GM12891 (cell line): ENCODE data around the gene HLA-A.
A peak's percentile ranks its signal among the peaks of the same experiment; 100 is the strongest.
"Not testable (repeated sequence)": the region's sequence is repeated elsewhere in the genome, so short reads cannot be mapped to it uniquely, and the experiment has no call there.

Experiments used
- DNase-seq: peaks from one replicate; pipeline ENCODE4 v3.0.0; 2011; ENCODE audit warnings: low spot score; ENCODE audit not compliant: insufficient read length
- FAIRE-seq: peaks from 2 replicates; lab custom pipeline; 2011; peaks lifted over from hg19 to GRCh38; lab: Jason Lieb, UNC
- PAX5 ChIP-seq: IDR thresholded peaks from 2 replicates; pipeline ENCODE4 v1.6.1; 2011; ENCODE audit warnings: low read length, moderate library complexity, mild to moderate bottlenecking; ENCODE audit not compliant: insufficient read depth, severe bottlenecking
- POLR2A ChIP-seq: IDR thresholded peaks from 2 replicates; pipeline ENCODE4 v1.6.1; 2011; ENCODE audit warnings: low read depth, low read length, control low read depth
- POLR2AphosphoS5 ChIP-seq: IDR thresholded peaks from 2 replicates; pipeline ENCODE4 v1.6.1; 2011; ENCODE audit warnings: low read depth, low read length, control low read depth
- POU2F2 ChIP-seq: IDR thresholded peaks from 2 replicates; pipeline ENCODE4 v1.6.1; 2011; ENCODE audit warnings: low read depth, mild to moderate bottlenecking, control low read depth, low read length, moderate library complexity
- SPI1 ChIP-seq: IDR thresholded peaks from 2 replicates; pipeline ENCODE4 v1.6.1; 2011; ENCODE audit warnings: low read depth, low read length, control low read depth
- TAF1 ChIP-seq: IDR thresholded peaks from 2 replicates; pipeline ENCODE4 v1.6.1; 2011; ENCODE audit warnings: low read depth, low read length, control low read depth

The HLA-A gene

GRCh38 chr6:29958046-29958445, 15.7 kb downstream of the HLA-A start:
- no peak for FAIRE-seq

GRCh38 chr6:29958921-29959320, 16.6 kb downstream of the HLA-A start:
- no peak for DNase-seq
- FAIRE-seq = peak; percentile 16
- TF ChIP-seq POU2F2 (no peak), POLR2A (no peak), TAF1 (no peak), POLR2AphosphoS5 (no peak), SPI1 (no peak), PAX5 (no peak)

More at GRCh38 chr6:29958046-29958445, 15.7 kb downstream of the HLA-A start:
- TF ChIP-seq PAX5 = no peak
- no peak for TF ChIP-seq POU2F2
- TF ChIP-seq POLR2AphosphoS5 = no peak
- TF ChIP-seq TAF1 = no peak
- no peak for TF ChIP-seq POLR2A
- no peak for TF ChIP-seq SPI1
- no peak for DNase-seq

DNA sequence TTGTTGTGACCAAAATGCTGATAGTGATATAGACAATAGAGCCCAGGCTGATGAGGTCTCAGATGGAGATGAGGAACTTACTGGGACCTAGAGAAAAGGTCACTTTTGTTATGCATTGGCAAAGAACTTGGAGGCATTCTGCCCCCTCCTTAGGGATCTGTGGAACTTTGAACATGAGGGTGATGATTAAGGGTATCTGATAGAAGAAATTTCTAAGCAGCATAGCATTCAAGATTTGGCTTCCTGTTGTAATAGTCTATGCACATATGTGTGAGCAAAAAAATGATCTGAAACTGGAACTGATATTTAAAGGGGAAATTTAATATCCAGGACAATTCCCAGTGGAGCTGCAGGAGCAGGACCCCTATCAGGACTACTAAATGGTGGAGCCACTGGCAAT, 17.1 kb downstream of the HLA-A start:
- no peak for DNase-seq
- no peak for FAIRE-seq
- TF ChIP-seq SPI1 (no peak), POLR2AphosphoS5 (no peak), POU2F2 (no peak), PAX5 (no peak), POLR2A (no peak), TAF1 (no peak)

DNA sequence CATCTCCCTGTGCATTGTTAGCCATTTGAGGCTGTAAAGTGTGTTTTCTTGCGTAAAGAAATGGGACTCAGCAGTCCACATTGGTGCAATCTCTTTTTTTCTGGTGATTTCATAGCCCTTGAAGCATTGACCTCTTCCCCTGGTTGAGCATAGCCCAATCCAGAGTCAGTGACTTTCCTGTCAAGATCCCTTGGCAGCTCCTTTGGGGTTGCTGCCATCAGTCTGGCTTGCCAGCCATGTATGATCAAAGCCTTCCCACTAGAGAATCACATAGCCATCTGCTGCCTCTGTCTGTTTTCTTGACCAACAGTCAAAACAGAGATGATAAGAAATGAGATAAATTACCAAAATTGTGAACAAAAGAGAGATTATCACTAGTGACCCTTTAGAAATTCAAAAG, 19.6 kb downstream of the HLA-A start:
- DNase-seq (no peak), FAIRE-seq (no peak)
- TF ChIP-seq POU2F2 = no peak
- no peak for TF ChIP-seq PAX5
- no peak for TF ChIP-seq TAF1
- TF ChIP-seq POLR2A = no peak
- no peak for TF ChIP-seq POLR2AphosphoS5
- no peak for TF ChIP-seq SPI1

GRCh38 chr6:29963697-29964096, 21.4 kb downstream of the HLA-A start:
- not testable (repeated sequence) for DNase-seq, FAIRE-seq

DNA sequence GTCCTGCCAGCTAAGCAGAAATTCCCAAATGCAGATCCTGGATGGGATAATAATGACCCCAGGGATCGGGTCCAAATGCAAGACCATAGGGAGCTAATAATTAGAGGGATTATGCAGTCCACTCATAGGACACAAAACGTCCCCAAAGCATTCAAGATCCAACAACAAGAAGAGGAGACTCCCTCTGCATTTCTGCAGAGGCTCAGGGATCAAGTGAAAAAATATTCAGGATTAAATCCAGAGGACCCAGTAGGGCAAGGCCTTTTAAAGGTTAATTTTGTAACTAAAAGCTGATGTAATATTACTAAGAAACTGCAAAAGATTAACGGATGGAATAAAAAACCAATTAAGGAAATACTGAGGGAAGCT, 22.2 kb downstream of the HLA-A start:
- FAIRE-seq (no peak), DNase-seq (no peak)
- no peak for TF ChIP-seq SPI1
- no peak for TF ChIP-seq PAX5
- TF ChIP-seq POLR2AphosphoS5 = no peak
- TF ChIP-seq POU2F2 = no peak
- no peak for TF ChIP-seq POLR2A
- no peak for TF ChIP-seq TAF1

DNA sequence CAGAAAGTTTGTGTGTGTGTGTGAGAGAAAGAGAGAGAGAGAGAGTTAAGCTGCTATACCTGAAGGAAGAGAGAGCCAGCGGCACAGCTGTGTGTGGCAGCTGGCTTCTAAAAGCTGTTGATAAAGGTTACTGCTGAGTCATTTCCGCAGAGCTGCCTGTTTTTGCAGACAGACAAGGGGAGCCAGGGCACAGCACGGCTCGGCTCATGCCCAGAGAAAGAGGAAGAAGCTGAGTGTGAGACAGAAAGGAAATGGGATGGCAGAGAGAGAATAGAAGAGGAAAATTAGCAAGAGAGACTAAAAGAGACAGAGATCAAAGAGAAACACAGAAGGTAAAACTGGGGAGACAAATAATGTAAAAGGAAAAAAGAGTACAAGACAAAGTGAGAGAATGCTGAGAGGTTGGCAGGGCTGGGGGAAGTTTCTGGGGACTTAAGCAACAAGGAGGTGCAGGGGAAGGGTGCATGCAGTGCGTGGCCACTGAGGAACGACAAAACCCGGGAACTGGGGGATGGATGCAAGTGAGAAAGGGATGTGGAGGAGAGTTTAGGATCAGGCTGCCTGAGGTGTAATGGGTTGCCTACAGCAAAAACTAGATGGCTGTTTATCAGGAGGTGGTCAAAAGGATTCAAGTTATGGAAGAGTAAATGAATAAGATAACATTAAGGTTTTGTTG, 22.7 kb downstream of the HLA-A start:
- TF ChIP-seq PAX5 (peak; percentile 59), POU2F2 (no peak), SPI1 (peak; percentile 47; the same call in 1 of the 2 replicates), TAF1 (peak; percentile 65; the same call in 1 of the 2 replicates), POLR2A (0 out of 2 replicates have a peak, but pooled peaks have one; percentile 25), POLR2AphosphoS5 (peak; percentile 37; the same call in 1 of the 2 replicates)
- FAIRE-seq (peak; percentile 92), DNase-seq (no peak)

DNA sequence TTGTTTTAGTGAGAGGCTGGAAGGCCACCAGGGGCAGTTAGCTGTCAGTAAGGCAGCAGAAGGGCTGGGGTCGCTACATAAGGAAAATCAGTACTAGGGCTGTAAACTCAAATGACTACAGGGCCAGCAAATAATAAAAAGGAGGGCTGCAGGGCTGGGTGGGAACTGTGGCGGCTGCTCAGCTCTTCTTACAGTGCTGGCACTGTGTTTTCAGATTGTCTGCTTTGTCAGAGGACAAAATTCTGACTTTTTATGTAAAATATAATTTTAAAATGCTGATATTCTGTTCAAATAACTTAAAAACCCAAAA, 23.2 kb downstream of the HLA-A start:
- FAIRE-seq (no peak), DNase-seq (no peak)
- TF ChIP-seq TAF1 (no peak), POU2F2 (no peak), POLR2AphosphoS5 (no peak), PAX5 (no peak), SPI1 (no peak), POLR2A (no peak)

DNA sequence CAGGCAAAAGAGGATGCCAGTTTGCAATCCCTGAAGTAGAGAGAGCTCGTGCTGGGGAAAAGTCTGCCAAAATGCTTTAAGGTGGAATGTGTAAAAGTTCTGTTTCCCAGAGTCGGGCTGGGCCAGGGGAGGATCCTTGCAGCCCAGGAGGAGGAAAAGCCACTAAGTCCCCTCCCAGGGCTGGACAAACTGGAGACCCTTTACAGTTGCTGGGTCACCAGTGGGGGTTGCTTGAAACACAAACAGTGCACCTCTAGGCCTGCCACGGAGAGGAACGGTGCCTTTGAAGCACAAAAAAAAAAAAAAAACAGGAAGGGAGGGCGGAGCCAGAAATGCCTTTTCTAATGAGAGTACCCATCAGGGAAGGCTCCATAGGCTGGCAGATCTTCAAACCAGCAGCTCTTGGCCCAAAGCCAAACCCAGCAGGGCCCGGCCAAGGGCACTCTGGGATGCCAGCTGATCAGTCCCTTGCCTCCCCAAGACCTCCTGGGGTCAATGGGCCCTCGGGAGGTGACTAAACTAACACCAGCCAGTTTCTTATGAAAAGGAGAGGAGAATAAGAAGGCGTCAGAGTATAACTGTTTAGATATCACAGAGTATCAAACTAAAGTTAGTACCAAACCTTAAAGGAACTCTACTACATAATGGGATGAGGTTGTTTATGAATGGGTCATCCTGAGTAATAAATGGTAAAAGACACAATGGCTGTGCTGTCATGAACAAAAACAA, 23.7 kb downstream of the HLA-A start:
- FAIRE-seq = peak; percentile 59
- no peak for DNase-seq
- TF ChIP-seq POLR2AphosphoS5 = no peak
- peak; percentile 49 for TF ChIP-seq SPI1

- DNase-seq (no peak), FAIRE-seq (no peak)
- no peak for TF ChIP-seq POLR2AphosphoS5
- no peak for TF ChIP-seq POLR2A
- TF ChIP-seq TAF1 = no peak
- no peak for TF ChIP-seq POU2F2
- TF ChIP-seq PAX5 = no peak
- TF ChIP-seq SPI1 = no peak
Observed at GRCh38 chr6:29967379-29968010, 25.2 kb downstream of the HLA-A start.
